NCI-H146 (cell line): ENCODE results near the gene ATP6V1D.
"Not testable (repeated sequence)": the region's sequence is repeated elsewhere in the genome, so short reads cannot be mapped to it uniquely, and the experiment has no call there.

Experiments
- DNase-seq: peaks from one replicate; lab custom pipeline; 2025; lab: John Stamatoyannopoulos, UW

ATP6V1D gene

GRCh38 chr14:67370830-67371229 lies 11.2 kb upstream of the ATP6V1D start:
- DNase-seq: no peak

DNA sequence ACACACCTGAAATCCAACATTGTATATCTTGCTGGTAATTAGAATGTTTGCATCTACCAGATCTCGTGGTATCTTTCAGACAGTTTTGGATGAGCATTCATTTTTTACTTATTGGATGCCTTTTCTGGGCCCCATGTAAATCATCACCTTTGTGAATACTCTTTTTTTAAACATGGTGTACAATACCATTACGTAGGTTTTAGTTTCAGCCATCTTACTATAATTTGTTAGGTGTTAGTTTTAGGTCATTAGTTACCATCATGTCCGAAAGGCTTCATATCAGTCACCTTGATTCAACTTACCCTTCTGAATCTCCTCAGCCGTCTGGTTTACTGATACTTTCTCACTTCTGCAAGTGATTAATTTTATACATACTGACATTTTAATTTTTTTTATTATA lies 5.9 kb upstream of the ATP6V1D start:
- no peak for DNase-seq

GRCh38 chr14:67360470-67361206 lies 1.0 kb upstream of the ATP6V1D start:
- no peak for DNase-seq

- peak; percentile 9 for DNase-seq
These were observed 455 bp downstream of the ATP6V1D start for GRCh38 chr14:67358924-67359774.

DNA sequence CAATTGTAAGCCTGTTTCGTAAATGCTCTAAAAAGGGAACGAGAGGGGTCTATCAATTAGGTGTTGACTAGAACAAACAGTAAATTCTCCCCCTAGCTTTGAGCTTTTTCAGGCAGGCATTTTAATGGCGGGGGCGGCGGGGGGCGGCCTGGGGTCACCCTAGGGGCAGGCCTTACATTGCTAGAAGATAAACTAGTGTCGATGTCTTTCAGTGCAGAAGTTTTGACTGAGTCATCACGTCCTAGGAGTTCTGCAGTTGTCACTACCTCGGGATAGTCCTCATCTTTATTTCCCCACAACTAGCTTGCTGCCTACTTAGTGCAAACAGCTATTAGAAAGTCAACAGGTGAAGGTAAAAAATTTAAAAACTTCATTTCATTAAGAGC lies 1.6 kb downstream of the ATP6V1D start:
- DNase-seq: no peak

DNA sequence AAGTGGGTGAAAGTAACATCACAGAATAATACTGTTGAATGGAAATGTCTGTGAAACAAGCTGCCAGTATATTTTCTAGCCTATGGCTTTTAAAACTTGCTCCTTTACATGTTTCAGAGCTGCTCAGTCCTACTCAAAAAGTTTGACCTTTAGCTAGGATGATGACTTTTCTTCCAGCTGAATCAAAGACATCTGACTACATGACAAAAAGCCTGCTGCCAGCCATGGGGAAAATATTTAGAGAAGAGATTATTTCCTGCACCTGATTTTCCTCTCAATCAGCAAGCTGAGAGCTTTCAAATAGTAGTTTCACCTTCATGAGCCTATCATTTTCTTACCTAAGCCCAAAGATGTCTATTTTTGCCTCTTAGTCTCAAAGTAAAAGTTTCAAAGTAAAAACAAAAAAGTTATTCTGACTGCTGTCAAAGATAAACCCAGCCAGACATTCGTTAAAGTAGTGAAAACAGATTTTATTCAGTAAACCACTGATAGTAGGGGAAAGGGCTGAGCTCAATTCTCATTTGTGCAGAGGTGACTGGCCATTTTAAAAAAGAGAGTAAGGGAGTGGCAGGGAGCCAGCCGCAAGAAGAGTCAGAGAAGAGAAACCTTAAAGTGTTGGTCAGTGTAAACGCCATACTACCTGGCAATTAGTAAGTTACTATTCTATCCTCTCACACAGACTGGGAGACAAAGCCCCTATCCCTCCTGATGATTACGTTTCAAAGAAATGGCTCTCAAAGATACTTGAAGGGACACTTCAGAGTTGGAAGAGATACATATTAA lies 2.2 kb downstream of the ATP6V1D start:
- no peak for DNase-seq

DNA sequence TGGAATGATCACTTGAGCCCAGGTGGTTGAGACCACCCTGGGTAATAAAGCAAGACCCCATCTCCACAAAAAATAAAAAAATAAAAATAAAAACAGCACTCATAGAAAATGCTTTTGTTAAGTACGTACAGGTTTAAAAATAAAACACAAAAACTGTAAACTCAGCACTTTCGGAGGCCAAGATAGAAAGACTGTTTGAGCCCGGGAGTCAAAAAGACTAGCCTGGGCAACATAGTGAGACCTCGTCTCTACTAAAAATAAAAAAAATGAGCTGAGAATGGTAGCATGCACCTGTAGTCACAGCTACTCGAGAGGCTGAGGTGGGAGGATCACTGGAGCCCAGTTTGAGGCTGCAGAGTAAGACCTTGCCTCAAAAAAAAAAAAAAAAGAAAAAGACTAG lies 7.5 kb downstream of the ATP6V1D start:
- DNase-seq: no peak

DNA sequence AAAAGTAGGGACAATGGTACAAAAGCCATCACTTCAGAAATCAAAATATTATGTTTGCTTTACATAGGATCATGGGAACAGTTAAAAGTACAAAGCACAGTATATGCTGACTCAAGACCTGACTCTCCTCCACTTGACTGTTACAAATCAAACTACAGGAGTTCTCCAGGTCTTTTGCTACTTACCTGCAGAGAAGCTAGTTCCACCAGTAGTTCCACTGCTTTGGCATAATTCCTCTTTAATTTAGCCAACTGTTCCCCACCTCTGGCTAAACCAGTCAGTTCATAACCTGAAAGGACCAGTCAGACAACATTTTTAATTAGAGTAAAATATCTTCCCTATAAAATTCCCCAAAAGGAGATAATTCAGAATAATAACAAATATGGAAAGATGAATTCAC lies 14.0 kb downstream of the ATP6V1D start:
- DNase-seq: no peak

DNA sequence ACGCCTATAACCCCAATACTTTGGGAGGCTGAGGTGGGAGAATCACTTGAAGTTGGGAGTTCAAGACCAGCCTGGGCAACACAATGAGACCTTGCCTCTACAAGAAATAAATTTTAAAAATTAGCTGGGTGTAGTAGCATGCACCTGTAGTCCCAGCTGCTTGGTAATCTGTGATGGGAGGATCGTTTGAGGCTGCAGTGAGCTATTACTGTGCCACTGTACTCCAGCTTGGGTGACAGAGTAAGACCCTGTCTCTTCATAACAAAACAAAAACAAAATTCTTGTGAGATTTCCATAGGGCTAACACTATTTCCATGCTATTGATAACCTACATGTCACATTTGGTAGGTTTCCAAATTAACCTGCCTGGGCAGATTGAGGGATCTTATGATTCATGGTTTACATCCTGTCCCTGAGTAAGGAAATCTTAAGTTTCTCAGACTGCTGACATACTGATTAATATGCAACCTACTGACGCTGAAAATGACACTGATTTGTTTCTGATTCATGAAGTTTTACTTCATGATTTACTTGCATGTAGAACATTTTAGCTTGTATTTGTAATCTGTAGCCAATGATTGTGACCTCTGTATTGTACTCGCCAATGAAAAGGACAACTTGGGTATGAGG lies 15.9 kb downstream of the ATP6V1D start:
- DNase-seq: no peak

GRCh38 chr14:67341231-67341630 lies 18.4 kb downstream of the ATP6V1D start:
- DNase-seq: not testable (repeated sequence)

DNA sequence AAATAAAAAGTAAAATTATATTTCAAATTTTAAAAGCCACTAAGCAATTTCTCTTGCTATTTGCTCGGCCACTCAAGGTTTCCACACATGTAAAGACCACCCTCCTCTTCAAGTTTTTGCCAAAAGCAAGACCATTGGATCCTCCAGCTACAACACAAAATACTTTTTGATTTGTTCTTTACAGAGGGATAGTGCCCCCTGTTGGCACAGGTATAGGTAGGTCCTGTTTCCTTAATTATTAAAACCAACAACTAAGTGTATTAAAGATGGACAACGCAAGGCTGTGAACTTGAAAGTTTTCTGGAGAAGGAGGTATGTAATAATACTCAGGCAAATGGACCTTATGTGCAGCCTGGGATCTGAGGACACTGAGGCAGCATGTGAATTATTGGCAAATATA lies 23.8 kb downstream of the ATP6V1D start:
- peak; percentile 0 for DNase-seq

- DNase-seq: no peak
These were observed 27.1 kb downstream of the ATP6V1D start for GRCh38 chr14:67332468-67332867.

DNA sequence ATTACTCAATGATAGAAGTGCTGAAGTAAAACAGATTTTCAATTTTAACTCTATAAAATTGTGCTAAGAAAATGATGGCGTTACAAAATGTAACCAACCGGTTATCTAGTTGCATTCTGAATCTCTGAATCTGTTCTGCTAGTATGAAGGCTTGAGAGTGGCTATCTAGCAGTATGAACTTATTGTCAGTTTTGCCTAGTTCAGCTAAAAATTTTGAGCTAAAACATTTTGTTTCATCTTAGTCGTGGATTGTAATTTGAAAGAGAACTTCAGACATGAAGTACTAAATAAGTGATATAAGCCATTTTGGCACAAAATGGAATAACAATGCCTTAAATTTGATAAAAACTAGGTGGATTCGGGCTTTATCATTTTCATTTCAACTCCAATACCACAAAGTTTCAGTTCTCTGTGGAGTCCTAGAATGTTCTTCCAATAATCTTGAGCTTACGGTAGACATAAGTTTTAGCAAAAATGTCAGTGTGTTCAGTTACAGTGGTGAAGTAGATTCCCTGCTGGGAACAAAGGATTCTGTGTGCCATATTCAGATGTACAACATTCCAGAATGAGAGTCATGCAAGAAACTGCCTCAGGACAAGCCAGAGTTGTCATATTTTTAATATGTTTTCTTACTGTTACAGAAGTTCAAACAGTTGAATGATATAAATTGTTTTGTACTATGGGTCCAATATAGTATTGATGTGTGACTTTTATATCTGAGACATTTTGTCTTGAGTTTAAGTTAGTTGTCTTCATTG lies 28.1 kb downstream of the ATP6V1D start:
- DNase-seq: no peak

DNA sequence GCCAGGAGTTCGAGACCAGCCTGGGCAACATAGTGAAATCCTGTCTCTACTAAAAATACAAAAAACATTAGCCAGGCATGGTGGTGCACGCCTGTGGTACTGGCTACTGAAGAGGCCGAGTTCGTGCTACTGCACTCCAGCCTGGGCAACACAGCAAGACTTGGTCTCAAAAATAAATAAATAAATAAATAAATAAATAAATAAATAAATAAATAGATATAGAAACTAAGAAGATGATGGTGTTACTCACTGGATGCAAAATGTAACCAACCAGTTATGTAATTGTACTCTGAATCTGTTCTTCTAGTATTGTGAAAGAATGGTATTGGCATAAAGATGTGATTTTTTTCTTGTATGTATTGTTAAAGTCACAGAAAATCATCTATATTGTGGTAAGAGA lies 29.9 kb downstream of the ATP6V1D start:
- DNase-seq: not testable (repeated sequence)

GRCh38 chr14:67319142-67319541 lies 40.5 kb downstream of the ATP6V1D start:
- no peak for DNase-seq

DNA sequence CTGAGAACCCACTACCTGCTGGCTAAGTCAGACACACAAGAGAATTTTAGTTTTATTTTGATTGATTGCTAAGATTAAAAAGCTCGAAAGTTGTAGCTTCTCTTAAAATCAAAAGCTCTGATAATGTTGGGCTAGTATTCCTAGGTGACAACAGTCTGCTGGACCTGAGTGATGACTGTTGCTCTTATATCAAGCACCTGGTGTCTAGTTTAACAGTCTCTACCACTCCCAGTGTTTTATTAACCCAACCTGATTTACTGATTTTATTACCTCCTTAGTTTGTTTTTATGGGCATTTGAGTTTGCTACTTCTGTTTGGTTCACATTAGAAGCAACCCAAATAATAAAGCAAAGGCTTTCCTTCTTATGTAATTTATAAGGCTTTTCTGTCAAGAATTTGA lies 41.8 kb downstream of the ATP6V1D start:
- DNase-seq: no peak

- no peak for DNase-seq
These were observed 46.5 kb downstream of the ATP6V1D start for GRCh38 chr14:67313153-67313552.

GRCh38 chr14:67311868-67312267 lies 47.7 kb downstream of the ATP6V1D start:
- no peak for DNase-seq
